Renal cortical epithelial cell (primary cell): ENCODE measurements around the gene MKNK2. TPM values are rescaled to one million over a fixed set of nuclear protein-coding genes. Genes with fewer than 3 reads are reported as not detected.

ENCODE experiments used
- DNase-seq: peaks from one replicate; pipeline ENCODE4 v3.0.0-alpha.2; 2011; ENCODE audit warnings: low read depth
- total RNA-seq: library from RNA; depleted of rRNA; stranded (reverse); fragments of >200 nt; gene quantifications from 2 replicates; pipeline ENCODE4 v1.2.3, GENCODE V29; 2014

The MKNK2 gene
- total RNA-seq, 1 donor from 2014 or later = 193 TPM

DNA sequence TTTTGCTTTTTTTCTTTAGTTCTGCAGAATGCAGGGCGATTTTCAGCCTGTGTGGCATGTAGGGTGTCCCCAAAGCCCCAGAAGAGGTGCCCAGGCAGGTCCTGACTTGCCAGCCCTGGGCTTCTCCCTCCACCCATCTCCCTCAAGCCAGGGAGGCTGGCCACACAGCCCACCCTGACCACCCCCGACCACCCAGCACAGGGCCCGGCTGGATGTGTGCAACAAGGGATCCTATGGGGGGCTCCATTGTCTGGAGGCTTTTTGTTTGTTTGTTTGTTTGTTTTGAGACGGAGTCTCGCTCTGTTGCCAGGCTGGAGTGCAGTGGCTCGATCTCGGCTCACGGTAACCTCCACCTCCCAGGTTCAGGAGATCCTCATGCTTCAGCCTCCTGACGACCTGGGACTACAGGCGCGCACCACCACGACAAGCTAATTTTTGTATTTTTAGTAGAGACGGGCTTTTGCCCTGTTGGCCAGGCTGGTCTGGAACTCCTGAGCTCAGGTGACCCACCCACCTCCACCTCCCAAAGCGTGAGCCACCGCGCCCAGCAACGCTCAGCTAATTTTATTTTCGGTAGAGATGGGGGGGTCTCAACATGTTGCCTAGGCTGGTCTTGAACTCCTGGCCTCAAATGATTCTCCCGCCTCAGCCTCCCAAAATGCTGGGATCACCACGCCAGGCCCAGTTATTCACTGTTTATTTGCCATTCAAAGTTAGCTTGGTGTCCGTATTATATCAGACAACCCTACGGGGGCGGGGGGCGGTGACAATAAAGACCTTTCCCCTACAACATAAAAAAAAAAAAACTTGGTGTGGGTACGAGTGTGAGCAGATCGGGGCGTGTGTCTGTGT lies 7.8 kb upstream of the MKNK2 start:
- DNase-seq = no peak

DNA sequence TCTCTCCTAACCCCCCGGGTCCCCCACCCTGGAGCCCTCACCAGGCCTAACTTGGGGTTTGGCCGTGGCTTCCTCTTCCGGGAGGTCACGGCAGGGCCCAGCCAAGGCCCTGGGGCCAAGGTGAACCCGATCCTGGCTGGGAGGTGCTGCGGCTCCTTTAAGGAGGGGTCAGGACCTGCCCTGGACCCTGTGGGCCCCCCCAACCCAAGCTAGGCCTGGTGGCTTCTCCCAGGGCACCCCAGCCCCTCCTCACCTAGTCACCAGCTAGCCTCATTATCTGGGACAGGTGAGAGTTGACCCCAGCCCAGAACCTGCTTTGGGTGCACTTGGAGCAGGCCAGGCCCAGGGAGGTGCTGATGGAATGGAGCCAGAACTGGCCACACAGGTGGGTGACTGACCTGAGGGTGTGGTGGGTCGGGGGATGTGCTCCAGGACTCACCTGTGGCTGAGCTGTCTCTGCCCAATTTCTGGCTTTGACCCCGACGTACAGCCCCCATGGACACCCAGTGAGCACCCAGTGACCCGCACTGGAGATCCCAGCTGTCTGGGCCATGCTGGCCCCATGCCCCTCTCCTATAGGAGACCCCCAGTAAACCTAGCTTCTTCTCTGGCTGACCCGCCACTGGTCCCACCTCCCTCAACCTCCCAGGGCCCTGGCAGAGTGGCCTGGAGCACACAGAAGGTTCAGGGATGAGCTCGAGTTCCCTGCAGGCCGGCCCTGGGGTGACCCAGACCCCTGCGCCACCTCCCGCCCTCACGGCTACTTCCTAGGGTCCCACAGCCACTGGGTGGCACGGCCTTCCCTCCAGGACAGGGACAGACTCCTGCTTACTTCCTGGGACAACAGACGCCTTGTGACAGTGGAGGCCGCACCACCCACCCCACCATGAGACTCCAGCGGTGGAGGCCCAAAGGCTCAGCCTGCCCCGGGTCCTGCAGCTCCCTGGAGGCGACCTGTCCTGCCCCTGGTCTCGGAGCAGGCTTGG lies 6.7 kb upstream of the MKNK2 start:
- DNase-seq = no peak

DNA sequence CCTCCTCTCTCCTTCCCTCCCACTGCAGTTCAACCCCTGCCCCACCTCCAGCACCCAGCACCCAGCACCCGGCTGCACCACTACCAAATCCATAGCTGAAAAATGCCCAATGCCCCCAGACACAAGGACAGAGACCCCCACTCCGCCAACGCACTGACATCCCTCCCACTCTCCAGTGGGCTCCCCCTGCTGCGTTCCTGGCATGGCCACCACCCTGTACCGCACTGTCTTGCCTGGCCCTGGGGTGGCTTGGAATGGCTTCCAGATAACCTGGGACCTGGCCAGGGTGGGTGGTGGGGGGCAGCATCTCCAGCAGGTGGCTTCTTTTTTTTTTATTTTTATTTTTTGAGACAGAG lies 5.8 kb upstream of the MKNK2 start:
- no peak for DNase-seq

DNA sequence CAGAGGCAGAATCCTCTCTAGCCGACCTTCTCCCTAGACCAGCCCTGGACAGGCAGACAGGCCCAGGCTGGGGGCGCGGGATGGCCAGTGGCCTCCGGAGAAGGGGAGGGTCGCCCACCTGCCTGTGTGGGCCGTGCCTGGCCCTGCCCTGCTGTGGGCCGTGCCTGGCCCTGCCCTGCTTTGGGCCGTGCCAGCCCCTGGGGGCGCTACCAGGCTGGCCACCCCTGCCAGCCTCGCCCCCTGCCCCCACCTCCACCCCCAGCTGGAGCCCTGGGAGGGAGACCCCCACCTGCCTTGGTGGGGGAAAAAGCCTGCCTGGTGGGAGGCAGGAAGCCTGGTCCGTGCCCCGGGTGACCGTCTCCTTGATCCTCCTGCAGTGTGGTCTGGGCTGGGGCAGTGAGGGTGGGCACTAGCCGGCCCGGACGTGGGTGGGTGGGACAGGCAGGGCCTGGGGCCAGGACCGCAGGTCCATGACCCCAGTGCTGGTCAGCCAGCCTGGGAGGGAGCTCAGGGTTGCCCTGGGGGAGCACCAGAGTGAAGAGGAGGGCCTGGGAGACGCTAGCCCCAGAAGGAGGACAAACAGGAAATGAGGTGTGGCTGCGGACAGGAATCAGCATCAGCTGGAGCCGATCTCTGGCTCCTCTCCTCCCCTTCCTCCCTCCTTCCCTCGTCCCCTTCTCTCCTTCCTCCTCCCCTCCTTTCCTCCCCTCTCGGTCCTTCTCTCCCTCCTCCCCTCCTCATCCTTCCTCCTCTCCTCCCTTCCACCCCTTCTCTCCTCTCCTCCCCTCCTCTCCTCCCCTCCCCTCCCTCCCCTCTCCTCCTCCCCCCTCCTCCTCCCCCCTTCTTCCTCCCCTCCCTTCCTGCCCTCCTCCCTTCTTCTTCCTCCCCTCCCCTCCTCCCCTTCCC lies 5.1 kb upstream of the MKNK2 start:
- DNase-seq = peak; percentile 56

DNA sequence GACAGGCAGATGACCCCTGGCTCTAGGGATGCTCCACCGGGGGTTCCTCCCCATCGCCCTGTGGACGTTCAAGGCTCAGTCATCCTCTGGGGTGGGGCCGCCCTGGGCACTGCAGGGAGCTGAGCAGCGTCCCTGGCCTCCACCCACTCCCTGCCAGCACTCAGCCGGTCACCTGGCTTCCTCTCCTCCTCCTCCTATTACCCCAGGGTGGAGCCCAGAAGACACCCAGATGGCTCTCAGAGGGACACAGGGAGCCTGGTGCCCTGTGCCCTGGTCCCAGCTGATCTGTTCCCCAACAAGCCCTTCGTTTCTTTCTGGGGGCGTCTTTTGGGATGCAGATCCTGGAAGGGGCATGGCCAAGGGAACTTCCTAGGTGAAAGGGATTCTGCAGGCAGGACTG lies 3.7 kb upstream of the MKNK2 start:
- DNase-seq = no peak

DNA sequence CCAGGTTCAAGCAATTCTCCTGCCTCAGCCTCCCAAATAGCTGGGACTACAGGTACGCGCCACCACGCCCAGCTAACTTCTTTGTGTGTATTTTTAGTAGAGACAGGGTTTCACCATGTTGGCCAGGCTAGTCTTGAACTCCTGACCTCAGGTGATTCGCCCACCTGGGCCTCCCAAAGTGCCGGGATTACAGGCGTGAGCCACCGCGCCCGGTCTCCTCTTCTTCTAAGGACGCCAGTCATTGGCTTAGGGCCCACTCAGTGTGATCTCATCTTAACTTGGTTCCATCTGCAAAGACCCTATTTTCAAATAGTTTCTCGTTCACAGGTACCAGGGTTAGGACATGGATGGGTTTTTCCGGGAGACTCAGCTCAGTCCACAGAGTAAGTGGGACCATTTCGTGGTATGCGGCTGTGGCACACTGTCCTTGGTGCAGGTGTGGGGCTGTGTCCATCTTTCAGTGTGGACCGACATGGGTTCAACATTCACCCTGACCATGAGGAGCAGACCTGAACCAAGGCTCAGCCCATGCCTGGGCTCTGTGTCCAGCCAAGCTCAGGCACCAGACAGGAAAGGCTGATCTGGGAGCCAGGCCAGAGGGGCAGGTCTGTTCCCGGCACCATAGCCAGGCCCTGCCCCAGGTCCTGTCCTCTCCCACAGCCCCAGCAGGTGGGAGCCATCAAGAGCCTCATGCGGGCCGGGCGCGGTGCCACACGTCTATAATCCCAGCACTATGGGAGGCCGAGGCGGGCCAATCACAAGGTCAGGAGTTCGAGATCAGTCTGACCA lies 2.8 kb upstream of the MKNK2 start:
- DNase-seq = no peak

DNA sequence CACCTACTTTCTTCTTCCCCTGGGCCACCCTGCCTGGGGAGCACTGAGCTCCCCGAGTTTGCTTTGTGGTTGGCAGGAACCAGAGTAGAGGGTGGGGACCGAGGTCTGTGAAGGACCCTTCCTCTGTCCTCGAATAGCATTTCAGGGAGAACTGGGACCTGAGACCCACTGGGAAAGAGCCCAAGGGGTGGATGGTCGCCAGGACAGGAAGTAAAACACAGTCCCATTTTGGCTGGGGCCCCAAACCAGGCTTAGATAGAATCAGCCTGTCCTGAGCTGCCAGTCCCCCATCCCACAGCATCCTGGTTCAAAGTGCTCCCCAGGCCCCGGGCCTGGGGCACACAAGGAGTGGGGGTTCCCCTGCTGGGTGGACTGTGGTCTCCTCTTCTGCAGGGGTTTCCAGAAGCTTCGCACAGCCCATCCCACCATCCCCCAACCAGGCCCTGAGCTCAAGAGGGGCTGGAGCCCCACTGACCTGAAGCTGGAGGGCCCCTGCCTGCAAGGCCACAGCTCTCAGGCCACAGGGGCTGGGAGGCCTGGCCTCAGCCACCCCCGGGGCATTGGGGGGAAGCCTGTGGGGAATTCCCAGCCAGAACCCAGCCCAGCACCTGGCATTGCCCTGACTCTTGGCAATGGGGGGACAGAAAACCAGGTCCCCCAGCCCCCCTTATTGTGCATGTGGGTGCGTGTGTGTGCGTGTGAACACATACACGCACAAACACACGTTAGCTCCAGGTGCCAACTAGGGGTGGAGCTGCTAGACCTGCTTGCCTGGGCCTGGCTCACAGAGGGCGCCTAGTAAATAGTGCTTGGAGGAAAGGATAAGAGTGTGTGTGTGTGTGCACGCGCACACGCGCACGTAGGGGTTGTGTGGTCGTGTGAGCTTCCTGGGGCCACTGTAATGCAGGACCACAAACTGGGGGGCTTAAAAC lies 995 bp upstream of the MKNK2 start:
- DNase-seq = no peak

DNA sequence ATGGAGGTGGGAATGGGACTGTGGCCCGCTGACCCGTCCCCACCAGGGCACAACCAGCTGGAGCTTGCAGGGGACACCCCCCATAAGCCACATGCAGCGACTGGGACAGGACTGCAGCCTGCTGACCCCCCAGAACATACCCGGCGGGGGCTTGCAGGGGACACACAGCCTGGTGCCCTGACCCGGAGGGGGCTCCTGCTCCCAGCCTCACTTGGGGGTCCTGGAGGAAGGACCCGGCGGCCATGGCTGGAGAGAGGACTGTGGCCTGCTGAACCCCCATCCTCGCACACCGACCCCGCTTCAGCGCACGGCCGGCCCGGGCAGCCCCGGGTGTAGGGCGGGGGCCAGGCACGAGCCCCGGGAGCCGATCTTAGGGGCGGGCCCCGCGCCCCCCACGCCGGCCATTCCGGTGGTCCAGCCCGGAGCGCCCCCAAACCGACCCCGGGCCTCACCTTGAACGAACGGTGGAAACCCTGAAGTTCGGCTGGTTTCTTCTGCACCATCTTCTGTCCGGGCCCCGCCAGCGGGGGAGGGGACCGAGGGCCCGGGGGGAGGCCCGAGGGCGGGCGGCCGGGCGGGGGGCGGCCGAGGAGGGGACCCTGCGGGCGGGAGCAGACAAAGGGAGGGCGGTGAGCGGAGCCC lies 574 bp downstream of the MKNK2 start:
- DNase-seq = no peak

DNA sequence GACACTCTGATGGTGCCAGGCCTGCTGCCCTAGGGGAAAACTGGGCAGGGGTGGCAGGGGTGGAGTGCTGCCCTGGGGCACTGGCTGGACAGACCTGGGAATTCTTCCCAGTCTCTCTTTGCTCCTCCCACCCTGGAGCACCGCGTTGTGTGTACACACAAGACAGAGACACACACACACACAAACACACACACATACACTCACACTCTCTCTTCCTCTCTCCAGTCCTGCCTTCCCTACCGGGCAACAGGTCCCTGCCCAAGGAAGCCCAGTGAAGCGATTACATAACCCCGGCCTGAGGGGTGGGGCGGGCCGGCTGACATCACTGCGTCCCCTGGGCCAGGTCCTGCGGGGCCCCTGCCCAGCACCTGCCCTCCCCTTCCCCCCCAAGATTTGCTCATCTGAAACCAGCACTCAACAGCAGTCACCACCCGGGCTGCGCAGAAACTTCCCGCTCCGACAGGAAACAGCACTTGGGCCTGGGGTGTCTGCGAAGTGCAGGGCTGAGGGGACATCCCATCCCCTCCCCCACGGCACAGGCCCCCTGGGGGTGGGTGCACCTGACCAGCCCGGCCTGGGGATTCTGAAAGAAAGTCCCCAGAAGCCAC lies 1.2 kb downstream of the MKNK2 start:
- DNase-seq = peak; percentile 82

DNA sequence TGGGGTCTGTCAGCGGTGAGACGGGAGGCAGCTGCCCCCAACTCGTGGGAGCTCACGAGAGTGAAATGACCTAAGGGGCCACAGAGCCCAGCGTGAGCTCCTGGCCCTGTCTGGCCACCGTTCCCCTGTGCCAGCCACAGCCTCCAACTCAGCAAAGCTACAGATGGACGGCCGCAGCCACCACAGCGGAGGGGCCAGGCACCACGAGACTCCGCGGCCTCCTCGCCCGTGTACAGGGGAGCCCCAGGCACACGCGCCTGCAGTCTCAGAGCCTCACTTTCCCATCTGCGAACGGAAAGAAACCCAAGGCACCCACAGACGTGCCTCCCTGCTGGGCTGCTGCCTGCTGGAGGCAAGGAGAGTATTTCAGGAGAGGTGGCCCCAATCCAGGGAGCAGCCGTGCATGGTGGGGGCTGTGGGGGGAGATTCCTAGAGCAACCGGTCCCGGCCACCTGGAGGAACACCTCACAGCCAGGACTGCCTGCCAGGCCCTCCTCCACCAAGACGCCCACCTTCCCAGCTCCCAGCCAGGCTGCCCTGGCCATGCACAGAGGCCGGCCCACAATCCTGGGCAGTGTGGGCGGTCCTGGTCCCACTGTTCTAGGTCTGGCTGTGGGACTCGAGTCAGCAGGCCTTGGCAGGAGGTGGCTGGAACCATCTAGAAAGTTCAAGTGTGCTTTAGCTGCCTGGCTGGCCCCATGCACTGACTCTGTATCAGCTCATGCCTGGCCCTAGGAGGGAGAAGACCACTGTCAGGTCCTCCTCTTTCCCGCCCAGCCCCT lies 1.9 kb downstream of the MKNK2 start:
- peak; percentile 34 for DNase-seq

DNA sequence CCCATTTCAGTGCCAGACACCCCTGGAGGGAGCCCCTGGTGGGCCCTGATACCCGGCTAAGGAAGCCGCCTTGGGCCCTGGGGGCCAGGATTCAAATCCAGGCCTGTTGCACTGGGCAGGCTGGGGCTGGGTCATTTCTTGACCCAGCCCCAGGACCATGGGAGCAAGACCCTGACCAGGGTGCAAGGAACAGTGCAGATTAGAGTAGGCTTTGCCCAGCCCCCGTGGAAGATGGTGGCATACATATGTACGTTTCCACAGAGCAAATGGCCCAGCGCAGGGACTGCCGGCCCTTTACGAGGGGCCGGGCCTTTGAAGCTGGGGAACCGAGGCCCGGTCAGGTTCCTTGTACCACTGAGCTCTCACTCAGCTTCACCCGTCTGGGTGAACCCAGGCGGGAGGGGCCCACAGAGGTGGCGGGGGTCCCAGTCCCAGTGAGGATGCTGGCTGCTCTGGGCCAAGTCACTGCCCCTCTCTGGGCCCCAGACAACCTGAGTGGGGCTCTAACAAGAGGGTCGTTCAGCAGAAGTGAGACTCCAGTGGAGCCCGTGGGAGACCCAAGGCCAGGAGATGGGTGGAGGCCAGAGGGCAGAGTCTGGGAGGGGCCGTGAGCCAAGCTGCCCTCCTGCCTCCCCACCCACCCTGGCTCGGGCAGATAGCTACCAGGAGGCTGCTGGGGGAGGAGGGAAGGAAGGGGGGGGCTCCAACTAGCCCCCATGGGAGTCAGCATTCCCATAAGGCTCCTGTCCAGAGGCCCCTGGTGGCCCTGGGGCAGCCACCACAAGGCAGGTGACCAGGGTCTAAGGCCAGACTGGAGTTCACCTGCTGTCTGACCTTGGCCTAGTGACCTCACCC lies 2.7 kb downstream of the MKNK2 start:
- no peak for DNase-seq

DNA sequence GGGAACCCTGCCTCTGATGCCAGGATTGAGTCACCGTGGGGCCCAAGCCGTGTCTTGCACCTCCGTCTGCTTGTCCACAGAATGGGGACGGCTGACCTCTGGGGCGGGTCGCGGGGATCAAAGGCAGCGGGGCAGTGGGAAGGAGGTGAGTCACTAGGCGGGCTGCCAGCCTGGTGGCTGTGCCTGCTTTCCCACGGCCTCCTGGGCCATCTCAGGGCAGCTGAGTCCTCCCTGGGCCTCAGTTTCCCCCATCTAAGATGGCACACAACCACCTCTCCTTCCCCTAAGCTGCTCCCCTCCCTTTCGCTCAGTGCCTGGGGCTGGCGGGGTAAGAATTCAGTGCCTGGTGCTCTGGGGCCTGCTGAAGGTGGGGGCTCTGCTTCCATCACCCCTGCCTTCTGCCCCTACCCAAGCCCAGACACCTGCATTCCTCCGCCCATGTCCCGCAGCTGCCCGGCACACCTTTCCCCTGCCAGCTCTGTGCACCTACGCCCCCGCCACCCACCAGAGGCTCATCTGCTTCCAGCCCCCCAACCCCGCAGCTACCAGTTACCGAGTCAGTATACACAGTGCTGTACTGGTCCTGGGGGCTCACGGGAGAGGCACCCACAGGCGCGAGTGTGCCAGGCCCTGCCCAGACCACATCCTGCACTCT lies 3.5 kb downstream of the MKNK2 start:
- peak; percentile 57 for DNase-seq

DNA sequence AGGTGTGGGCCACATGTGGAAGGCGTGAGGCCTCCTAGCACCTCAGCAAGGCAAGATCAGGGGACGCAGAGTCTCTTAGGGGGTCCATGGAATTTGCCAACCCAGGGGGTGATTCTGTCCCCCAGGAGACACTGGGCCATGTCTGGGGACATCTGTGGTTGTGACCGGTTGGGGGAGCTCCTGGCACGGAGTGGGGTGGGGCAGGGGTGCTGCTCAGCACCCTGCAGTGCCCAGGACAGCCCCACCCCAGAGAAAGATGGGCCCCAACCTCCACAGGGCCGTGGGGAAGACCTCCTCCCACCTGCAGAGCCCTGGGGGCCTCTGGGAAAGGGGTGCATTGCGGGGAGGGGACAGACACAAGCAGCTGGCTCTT lies 4.0 kb downstream of the MKNK2 start:
- no peak for DNase-seq

DNA sequence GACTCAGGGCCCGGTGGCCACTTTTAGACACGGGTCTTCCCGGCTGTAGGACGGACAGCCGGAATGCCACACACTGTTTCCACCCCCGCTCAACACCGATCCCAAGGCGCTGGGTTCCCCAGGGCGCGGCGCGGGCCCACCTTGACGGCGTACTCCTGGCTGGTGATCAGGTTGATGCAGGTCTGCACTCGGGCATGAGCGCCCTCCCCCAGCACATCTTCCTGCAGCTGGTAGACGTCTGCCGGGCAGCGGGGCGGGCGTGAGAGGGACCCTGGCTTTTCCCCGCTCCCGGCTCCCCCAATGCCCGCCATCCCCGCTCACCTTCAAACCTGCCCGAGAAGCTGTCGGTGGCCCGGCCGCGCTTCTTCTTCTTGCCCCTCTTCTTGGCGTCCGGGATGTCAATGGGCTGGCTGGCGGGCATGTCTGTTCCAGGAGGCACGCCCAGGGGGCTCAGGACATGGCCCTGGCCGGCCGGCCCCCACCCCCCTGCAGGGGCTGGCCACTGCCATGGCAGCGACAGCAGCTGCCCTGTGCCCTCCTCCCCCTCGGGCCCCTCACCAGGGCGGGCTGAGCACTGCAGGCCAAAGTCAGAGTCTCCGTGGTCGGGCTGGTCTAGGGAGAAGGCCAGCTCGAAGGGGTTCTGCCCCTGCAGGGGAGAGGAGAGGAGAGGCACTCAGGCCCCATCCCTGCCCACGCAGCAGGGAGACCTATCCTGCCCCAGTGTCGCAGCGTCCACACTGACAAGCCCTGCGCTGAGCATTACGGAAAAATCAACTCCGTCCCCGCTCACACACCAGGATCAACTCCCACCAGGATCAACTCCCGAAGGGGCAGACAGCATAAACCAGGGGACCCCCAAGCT lies 4.8 kb downstream of the MKNK2 start:
- no peak for DNase-seq

DNA sequence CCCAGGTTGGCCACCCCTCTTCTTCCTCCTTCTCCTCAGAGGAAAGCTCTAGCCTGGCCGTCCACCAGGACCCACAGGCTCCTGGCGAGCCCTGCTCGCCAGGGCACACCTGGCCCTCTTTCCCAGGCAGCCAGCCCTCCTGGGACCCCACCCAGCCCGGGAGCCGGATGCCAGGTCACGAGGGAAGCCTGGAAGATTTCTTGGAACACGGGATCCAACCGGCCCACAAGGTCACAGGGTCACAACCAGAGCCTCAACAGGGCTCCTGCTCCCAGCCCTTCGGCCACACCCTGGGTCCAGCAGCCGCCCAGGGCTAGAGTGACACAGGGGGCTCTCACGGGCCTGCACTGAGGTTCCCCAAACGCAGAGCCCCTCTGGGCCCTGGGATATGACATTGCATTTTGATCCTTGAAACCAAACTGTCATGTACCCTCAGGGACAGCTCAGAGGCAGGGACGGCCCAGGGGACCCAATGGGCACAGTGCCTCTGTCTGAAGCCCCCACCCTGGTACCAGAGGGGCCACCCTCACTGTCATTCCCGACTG lies 5.5 kb downstream of the MKNK2 start:
- DNase-seq = no peak
